SH-SY5Y (cell line): ENCODE measurements around the gene EXOC6B.

Experiments used
- GATA2 ChIP-seq: IDR thresholded peaks from 2 replicates; pipeline ENCODE4 v1.6.1; 2011; ENCODE audit warnings: mild to moderate bottlenecking, low read depth, low read length
- GATA3 ChIP-seq: IDR thresholded peaks from 2 replicates; pipeline ENCODE4 v1.6.1; 2011; ENCODE audit warnings: low read depth, mild to moderate bottlenecking, low read length, moderate library complexity

GRCh38 chr2:72527424-72527823 is 298.4 kb downstream of the EXOC6B start:
- TF ChIP-seq GATA2 = no peak
- no peak for TF ChIP-seq GATA3
